GM21786 (cell line): ENCODE results near the gene IFNB1.
A peak's percentile ranks its signal among the peaks of the same experiment; 100 is the strongest.

Experiments used
- ATAC-seq: cut with Tn5 transposase; IDR thresholded peaks from one replicate; pipeline ENCODE4 v1.9.1; 2021; ENCODE audit not compliant: unreplicated experiment

The IFNB1 gene

DNA sequence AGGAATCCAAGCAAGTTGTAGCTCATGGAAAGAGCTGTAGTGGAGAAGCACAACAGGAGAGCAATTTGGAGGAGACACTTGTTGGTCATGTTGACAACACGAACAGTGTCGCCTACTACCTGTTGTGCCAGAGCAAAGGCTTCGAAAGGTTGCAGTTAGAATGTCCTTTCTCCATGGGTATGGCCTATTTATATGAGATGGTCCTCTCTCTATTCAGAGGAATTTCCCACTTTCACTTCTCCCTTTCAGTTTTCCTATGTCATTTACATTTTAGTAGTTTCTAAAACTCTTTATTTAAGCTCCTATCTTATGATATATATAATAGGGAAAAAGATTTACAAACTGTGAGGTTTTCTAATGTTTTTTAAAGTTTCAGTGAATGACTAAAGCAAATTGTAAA, at the start of gene IFNB1:
IFNB1 (minus strand) TSS at position 162 of the 400 bp plus-strand sequence; CDS start at position 89, 73 bp downstream.
- no peak for ATAC-seq

DNA sequence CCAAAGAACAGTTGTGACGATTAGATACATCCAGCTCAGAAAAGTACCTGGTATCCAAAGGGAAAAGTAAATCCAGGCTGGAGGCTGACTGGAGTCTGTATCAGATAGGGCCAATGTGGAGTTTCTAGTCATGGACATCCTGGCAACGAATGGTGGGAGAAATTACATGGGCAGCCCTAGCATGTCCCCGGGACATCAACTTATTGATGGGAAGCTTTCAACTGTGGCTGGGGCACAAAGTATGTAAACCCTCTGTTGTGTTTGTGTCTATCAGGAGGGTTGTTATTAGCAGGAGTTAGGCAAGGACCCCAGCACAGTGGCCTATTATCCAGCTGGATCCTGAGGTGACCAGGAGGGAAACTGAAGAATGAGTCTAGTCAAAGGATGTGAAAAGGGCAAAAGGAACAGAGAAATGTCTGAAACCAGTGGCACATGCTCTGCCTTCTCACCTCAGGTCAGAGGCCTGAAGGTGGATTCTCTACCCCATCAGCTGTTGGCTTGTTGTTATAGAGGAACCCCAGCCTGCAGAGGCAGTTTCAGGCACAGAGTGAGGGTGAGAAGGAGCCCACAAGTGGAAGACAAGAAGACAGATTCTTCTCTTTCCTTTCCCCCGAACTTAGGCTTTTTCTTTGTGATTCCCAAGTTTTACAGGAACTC, 44.0 kb upstream of the IFNB1 start:
- ATAC-seq = peak; percentile 99

DNA sequence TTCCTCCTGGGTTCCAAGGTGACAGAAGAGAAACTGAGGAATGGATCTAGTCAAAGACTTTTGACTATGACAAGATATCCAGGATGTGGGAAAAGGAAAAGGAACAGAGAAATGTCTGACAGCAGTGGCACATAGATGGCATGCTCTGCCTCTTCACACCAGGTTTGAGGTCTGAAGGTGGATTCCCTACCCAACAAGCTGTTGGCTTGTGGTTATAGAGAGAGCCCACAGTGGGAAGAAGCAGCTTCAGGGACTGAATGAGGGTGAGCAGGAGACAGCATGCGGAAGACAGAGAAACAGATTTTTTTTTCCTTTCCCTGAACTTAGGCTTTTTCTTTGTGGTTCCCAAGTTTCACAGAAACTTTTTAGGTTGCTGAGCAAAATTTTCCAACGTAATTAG, 43.3 kb upstream of the IFNB1 start:
- ATAC-seq = peak; percentile 45

DNA sequence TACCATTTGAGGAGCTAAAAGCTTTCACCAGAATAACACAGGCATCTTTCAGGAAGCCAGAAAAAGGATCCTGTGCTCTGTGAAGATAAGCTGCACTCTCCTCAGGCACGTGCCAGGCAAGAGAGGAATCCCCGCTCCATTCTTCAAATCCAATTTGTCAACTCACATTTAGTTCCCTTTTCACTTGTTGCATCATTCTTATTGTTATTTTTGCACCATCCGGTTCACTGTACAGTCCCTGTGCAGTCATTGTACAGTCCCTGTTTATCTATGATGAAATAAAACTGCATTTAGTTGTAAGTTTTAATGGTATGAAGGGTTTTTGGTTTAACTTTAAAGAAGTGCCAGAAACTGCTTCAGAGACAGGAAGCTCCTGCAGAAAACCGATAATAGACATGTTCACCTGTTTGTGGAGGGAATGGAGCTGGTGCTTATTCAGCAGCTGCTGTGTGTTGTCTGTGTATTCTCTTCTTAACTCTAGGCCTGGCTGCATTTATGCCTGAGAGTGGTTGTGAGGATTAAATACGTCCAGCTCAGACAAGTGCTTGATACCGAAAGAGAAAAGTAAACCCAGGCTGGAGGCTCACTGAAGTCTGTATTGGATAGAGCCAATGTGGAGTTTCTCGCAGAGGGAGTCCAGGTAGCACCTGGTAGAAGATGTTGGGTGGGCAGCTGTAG, 41.5 kb upstream of the IFNB1 start:
- peak; percentile 26 for ATAC-seq

DNA sequence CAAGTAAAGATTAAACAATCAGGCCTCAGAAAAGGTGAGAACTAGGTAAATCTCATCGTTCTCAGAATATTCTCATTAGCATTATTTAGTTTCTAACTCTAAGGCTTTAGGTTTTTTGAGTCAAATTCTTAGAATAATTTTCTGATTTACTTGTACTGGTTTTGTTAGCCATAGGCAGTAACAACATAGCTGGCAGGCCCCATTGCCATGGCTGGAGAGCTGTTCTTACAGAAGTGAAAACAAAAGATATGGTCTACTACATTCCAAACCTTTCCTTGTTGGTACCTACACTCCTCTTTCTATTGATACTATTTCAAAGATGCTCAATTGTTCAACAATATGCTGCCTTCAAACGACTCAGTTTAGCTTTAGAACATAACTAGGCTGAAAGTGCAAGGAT, 36.6 kb upstream of the IFNB1 start:
- no peak for ATAC-seq

DNA sequence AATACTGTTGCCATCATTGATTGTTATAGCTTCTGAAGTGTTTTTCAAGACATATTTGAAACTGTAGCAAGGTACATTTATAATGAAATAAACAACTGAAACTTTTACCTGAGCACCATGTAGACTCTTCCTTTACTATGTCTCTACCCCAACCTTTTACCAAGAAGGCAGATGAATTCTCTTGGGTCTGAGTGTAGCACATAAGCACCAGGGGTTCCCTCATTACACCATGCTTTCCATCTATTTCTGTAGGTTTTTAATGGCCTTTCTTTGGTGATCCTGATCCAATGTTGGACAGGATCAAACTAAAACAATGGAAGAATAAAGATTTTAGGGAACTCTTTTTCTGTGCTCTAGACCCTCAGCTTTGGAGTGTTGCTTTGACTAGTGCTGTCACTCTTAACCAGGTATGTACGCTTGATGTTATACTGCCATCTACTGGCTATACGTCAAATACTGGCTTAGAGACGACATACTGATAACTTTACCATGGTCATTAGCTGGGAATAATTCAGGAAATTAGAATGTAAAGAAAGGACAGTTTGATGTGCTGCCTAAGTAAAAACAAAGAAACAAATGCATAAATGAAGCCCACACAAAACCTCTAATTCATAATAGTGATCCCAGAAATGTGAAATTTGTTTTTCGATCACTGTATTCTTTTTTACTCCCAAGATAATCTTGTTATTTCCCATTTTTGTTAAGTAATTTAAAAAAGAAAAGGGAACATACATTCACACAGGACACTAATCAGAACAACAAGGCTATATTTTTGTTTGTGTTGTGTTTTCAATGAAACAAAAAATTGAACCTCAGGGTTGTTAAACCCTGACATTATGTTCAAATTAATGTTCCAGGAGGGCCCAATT, 33.2 kb upstream of the IFNB1 start:
- peak; percentile 95 for ATAC-seq

DNA sequence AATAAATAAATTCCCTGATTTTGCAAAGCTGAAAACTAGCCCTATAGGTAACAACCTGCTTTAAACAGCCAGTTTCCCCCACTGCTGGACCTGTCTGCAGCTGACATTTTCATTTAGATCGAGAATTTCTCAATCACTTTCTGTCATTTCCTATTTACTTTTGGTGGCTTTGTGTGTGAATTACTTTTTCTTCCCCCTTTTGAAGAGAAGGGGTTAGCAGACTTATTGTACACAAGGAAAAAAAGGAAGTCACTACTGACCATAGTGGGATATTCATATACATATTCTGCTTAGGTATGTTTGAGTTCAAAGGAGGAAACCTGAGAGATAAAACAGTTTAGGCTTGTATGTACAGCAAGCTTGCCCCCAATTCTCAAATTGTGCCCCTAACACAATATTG, 27.0 kb upstream of the IFNB1 start:
- no peak for ATAC-seq

DNA sequence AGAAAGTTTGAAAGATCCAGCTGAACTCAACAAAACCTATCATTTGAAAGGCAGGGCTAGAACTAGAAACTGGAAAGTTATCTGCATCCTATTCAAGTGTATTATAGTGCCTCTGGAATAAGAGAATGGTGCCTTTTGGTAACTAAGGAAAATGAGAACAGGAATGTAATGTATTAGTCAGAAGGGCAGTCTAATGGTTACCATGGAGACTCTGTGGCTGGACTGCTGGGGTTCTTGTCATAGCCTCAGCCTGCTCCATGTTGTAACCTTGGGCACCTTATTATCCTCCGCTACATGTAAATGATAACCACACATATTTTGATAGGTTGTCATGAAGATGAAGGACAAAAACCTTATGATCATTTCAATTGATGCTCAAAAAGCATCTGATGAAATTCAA, 24.6 kb upstream of the IFNB1 start:
- ATAC-seq = no peak

DNA sequence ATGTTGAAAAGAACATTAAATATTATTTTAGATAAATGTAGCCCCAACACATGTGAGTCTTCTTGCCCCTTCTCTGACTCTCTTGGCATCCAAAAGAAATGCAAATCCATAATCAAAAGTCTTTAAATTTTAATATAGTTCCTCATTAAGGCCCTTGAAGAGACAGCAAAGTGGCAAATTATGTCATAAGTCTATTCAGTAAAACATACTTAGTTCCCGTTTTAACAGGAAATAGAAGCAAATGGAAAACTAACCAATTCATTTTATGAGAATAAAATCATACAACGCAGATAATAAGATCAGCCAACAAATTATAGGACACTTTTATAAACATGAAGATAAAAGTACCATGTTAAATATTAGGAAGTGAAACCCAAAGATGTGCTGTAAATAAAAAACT, 20.1 kb upstream of the IFNB1 start:
- ATAC-seq = no peak

DNA sequence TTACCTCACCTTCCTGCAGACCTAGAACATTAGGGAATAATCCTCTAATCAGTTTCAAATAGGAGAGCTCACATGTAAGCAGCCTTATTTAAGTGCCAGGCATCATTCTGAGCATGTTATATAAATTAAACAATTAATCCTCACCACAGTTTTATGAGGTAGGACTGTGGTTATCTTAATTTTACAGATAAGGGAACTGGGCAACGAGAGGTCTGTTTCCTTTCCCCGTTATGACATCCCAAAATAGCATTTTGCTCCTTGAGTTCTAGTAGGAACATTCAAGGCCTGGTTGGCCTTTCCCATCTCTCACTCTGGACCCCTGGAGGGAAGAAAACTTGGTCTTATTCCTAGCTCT, 19.1 kb upstream of the IFNB1 start:
- no peak for ATAC-seq

DNA sequence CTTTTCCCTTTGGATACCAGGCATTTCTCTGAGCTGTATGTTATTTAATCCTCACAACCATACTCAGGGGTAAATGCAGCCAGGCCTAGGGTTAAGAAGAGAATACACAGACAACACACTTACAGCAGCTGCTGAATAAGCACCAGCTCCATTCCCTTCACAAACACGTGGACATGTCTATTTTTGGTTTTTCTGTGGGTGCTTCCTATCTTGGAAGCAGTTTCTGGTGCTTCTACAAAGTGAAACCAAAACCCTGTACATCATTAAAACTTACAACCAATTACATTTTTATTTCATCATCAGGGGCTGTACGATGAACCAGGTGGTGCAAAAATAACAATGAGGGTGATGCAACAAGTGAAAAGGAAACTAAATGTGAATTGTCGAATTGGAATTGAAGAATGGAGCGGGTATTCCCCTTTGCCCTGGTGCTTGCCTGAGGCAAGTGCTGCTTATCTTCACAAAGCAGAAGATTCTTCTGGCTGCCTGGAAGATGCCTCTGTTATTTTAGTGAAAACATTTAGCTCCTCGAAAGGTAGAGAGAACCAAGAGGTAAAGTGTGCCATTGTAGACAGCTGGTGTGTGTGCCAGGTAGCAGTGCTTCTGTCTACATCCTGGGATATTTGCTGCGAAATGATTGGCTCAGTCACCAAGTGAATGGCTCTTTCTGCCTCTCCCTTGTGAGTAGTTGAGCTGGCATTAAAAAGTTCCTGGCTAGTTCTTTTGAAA, 18.6 kb upstream of the IFNB1 start:
- peak; percentile 88 for ATAC-seq

DNA sequence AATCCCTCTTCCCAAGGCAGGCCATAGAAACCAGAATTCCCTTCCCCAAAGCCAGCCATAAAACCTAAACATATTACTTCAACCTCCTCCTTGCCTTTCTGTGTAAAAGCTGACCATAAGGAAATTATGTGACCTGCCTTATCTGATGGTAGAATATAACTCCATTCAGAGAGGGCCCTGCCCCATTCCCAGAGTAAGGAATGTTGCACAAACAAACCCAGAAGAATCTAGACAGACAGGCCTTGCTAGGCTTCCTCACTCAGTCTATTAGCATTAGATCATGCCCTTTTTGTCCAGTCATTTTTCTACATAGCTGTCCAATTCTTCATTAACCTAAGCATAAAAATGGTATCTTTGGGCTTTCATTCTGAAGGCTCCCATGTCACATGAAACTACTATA, 17.8 kb upstream of the IFNB1 start:
- ATAC-seq = no peak

DNA sequence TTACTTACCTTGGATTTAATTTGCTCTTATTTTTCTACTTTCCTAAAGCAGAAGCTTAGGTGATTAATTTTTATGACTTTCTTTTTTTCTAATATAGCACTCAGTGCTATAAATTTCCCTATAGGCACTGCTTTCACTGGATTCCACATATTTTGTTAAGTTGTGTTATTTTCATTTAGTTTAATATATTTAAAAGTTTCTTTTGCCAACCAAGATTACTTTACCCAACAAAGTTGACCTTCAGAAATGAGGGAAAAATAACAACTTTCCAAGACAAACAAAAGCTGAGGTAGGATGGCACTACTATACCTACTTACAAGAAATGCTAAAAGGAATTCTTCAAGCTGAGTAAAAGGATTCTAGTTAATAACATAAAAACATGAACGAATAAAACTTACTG, 8.8 kb upstream of the IFNB1 start:
- no peak for ATAC-seq

DNA sequence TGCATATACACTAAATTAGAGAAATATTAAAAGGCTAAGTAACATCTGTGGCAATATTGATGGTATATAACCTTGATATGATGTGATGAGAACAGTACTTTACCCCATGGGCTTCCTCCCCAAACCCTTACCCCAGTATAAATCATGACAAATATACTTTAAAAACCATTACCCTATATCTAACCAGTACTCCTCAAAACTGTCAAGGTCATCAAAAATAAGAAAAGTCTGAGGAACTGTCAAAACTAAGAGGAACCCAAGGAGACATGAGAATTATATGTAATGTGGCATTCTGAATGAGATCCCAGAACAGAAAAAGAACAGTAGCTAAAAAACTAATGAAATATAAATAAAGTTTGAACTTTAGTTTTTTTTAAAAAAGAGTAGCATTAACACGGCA, 7.3 kb upstream of the IFNB1 start:
- no peak for ATAC-seq

DNA sequence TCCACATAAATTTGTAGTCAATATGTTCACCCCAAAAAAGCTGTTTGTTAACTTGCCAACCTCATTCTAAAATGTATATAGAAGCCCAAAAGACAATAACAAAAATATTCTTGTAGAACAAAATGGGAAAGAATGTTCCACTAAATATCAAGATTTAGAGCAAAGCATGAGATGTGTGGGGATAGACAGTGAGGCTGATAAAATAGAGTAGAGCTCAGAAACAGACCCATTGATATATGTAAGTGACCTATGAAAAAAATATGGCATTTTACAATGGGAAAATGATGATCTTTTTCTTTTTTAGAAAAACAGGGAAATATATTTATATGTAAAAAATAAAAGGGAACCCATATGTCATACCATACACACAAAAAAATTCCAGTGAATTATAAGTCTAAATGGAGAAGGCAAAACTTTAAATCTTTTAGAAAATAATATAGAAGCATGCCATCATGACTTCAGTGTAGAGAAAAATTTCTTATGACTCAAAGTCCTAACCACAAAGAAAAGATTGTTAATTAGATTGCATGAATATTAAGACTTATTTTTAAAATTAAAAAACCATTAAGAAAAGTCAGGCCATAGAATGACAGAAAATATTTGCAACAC, 6.6 kb upstream of the IFNB1 start:
- no peak for ATAC-seq

DNA sequence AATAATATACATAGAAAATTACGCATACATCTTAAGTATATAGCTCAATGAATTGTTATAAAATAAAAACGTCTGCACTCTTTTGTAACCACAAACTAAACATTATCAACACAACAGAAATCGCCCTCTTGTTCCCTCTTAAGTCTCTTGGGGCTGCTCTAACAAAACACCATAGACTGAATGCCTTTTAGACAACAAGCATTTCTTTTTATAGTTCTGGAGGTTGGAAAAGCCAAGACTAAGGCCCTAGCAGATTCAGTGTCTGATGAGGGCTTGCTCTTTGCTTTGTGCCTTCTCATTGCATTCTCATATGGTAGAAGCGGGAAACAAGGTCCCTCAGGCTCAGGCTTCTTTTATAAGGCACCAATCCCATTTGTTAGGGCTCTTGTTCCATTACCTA, 4.9 kb upstream of the IFNB1 start:
- ATAC-seq = no peak

DNA sequence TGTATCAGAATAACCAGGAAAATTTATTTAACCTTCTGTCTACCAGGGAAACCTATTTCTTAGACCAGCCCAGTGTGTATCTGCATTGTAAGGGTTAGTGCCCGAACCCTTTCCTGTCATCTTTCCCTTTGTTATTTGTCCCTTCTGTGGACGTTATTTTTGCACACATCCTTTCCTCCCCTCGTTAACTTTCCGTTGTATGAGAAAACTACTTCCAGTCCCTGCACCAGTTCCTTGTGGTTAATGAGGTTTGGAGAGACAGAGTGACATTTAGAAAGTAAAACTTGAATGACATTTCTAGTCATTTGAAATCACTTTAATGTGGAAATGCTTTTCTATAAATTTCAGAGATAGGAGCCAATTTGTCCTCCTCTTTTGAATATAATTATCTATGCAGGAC, 4.3 kb upstream of the IFNB1 start:
- no peak for ATAC-seq

DNA sequence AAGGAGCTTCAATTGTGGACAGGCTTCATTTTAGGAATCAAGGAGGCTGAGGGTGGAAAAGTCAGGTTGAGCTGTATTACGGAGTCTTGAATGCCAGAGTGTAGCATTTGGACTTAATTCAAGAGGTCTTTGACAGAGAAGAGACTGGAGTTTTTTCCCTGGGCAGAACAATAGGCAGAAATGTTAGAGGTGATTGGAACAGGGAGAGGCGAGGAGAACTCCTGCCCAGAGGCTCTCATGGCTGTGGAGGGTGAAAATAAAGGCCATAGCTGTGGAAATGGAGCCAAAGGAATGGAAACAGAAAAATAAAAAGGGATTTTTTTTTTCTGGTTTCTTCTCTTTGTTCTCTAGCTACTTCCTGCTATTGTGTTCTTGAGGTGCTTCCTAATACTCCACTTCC, 3.7 kb upstream of the IFNB1 start:
- no peak for ATAC-seq

DNA sequence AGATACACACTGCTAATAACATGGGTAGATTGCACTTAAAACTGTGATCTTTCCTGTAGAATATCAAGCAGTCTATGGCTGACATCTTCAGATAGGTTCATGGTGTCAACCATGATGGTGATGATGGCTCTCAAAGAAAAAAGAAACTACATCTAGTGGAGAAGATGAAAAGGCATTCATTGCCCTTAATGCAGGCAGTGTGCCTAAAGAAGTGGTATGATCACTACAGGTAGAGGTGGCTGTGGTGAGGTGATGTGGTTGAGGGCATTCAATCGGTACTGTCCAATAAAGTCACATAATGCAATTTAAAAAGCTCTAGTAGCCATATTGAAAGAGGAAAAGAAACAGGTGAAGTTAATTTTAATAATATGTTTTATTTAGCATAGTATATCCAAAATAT, 3.1 kb upstream of the IFNB1 start:
- no peak for ATAC-seq

DNA sequence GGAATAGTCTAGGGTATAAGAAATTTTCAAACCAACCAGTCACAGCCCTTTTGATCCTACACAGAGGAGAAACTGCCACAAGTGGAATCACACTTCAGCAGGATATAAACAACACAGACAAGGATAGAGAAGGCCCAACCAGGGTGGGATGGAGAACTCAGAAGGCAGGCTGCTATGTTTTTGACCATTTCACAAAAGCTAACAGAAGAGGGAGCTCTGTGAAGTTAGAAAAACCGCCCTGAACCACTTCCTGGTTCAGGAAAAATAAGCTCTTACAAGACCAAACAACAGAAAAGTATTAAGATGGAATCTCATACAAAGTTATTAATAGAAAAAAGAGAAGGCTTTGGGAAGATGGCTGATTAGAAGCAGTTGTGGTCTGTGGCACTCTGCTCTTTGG, 960 bp upstream of the IFNB1 start:
- ATAC-seq = no peak

DNA sequence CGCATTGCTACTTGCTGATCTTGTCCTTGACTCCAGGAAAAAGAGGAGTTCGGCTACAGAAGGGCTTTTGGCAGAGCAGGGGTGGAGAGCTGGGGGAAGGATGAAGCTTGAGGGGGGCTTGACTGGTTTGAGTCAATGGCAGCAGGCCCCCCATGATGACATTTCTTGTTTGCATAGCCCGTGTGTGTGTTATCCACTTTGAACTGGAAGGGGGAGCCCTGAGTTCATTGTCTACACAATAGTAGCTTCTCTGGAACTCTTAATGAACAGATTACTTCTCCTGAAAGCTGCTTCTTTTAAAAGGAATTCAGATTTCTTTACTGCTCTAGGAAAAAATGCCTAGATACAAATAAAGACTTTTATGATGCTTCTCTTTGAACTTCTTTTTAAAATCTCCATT, 2.3 kb downstream of the IFNB1 start:
- no peak for ATAC-seq
